GM21447 (cell line): ENCODE measurements around the gene SELENOV.

Experiments
- ATAC-seq: cut with Tn5 transposase; IDR thresholded peaks from one replicate; pipeline ENCODE4 v1.9.1; 2021; ENCODE audit not compliant: unreplicated experiment

The SELENOV gene

DNA sequence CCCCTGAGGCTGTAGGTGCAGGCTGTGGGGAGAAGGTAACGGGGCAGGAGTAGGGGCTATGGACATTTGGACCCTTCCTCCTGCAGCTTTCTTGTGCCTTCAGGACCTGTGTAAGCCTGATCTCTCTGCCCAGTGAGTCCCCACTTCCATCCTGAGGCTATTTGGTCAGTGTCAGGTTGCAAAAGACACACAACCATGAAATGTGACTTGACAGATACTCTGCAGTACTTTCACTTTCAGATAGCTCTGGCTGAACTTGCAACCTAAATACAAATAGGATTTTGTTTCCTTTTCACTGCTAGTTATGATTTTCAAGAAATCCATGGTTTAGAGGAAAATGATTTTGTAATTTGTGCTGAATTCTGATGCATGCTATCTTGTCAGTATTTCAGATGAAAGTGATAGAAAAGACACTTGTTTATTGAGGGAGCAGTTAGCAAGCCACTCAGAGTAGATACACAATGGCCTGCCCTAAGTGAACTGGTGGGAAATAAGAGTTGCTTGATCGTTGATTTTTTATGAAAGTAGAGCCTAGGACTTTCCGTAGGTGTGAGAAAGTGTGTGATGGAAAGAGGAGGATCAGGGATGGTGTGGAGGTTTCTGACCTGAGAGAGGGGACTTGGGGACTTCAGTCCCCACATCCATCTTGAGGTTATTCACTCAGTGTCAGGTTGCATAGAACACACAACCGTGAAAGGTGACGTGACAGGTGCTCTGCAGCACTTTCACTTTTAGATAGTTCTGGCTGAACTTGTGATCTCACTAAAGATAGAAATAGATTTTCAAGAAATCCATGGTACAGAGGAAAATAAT is 43.1 kb downstream of the SELENOV start:
- ATAC-seq, result no peak

DNA sequence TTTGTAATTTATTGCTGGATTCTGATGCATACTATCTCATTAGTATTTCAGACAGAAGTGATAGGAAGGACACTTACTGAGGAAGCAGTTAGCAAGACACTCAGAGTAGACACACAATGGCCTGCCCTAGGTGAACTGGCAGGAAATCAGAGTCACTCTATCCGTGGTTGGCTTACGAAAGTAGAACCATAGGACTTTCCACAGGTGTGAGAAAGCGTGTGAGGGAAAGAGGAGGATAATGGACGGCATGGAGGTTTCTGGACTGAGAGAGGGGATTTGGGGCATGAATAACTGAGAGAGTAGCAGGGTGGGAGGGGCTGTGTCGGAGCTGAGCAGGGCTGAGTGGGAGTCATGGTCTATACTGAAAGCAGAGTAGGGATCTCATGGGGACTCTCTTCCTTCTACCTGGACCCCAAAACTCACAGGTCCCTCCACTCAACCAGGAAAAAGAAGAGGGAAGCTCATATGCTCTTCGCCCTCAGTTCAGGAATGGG is 43.7 kb downstream of the SELENOV start:
- no peak for ATAC-seq

DNA sequence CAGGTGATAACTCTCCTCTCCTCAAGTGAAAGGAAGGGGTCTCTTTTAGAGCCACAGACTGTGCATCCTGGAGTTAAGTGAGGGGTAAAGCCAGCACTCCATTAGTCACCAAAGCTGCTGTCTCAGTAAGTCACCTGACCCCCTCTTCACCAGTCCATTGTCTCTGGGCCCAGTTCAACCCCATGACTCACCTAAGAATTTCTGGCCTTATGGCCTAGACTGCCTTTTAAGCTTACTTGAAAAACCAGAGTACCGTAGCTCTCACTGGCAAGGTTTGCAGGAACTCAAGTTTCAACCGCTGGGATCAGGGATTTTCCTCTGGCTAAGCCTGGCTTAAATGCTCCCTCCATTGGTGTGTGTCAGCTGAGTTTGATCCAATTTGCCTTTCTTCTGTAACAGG is 48.5 kb downstream of the SELENOV start:
- ATAC-seq, result no peak

DNA sequence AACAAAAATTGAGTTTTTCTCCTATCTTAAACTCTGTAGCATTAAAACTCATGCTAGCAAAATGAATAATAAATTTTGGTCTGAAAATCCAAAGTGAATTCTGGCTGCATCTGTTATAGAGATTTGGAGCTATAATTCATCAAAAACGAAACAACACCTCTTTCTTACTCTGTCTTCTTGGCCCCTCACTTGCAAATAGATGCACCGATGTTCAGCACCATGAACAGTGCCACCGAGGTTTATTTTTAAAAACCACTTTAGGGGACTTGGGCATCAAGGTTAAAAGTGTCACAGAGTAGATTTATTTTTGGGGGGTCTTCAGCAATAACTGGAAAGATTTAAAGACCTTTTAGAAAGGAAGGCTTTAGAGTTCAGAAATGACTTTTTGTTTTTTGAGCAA is 51.1 kb downstream of the SELENOV start:
- ATAC-seq, result no peak

DNA sequence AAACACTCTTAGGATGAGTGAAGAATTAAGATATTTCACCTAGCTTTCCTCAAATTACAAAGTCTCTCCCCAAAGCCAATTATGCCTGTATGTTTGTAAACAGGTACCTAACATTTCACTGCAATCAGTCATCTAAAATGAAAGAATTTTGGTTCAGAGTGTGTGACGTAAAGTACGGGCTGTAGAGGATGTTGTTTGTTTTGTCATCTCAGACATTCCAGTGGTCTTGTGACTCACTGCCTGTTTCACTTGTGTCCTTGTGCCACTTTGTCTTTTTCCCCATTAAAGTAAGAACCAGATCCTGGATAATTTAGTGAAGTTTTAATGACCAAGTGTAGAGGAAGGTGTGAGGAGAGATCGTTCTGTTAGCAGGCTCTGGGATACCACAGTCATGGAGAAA is 53.7 kb downstream of the SELENOV start:
- ATAC-seq, result no peak
